Activated T-cell treated with anti-CD3 and anti-CD28 coated beads, Interleukin-2, amount 50 U/mL, for 24 hours (primary cell): ENCODE measurements around the gene PTPN3.

Experiments used
- DNase-seq: peaks from one replicate; pipeline ENCODE4 v3.0.0-alpha.2; 2020
- H3K27ac Mint-ChIP-seq: 2 replicates; pipeline ENCODE4 v1.8.0; 2020; ENCODE audit warnings: mild to moderate bottlenecking, mixed read lengths
- H3K27me3 Mint-ChIP-seq: 2 replicates; pipeline ENCODE4 v1.8.0; 2020; ENCODE audit warnings: mixed read lengths
- H3K36me3 Mint-ChIP-seq: 2 replicates; pipeline ENCODE4 v1.8.0; 2020; ENCODE audit warnings: low read depth, mixed read lengths
- H3K4me1 Mint-ChIP-seq: 2 replicates; pipeline ENCODE4 v1.8.0; 2020; ENCODE audit warnings: low read depth, mixed read lengths
- H3K4me3 Mint-ChIP-seq: 2 replicates; pipeline ENCODE4 v1.8.0; 2020; ENCODE audit warnings: mild to moderate bottlenecking, moderate library complexity, mixed read lengths
- H3K9me3 Mint-ChIP-seq: 2 replicates; pipeline ENCODE4 v1.8.0; 2020; ENCODE audit warnings: mixed read lengths

The PTPN3 gene

DNA sequence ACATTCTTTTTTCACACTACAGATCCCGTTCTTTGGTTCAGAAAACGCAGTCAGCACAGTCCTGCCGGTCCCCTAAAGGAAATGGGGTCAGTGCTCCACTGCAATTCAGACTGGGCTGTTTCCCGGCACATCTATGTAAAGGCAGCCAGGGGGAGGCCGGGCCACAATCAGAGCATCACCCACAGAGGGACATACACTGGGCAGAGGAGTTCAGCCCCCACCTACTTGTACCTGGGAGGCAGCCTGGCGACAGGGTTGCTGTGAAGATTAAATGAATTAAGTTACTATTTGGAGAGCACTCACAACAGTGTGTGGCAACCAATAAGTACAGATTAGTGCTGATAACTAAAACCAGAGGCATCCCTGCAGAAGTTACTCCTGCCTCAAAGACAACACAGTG lies 4.5 kb downstream of the PTPN3 start:
- DNase-seq: no peak
- Mint-ChIP-seq H3K27ac (no peak overlapping the region), H3K36me3 (no peaks in the 10 kb centered on the region), H3K4me1 (peaks cover 3% of the 10 kb centered on the region), H3K4me3 (no peak overlapping the region), H3K27me3 (peaks cover 42% of the 10 kb centered on the region), H3K9me3 (no peaks in the 10 kb centered on the region)

GRCh38 chr9:109491590-109491989 lies 6.5 kb downstream of the PTPN3 start:
- Mint-ChIP-seq H3K4me1 (no peaks in the 10 kb centered on the region), H3K4me3 (no peak overlapping the region), H3K36me3 (no peaks in the 10 kb centered on the region), H3K27ac (no peak overlapping the region), H3K9me3 (no peaks in the 10 kb centered on the region), H3K27me3 (peaks cover 41% of the 10 kb centered on the region)
- DNase-seq: no peak

DNA sequence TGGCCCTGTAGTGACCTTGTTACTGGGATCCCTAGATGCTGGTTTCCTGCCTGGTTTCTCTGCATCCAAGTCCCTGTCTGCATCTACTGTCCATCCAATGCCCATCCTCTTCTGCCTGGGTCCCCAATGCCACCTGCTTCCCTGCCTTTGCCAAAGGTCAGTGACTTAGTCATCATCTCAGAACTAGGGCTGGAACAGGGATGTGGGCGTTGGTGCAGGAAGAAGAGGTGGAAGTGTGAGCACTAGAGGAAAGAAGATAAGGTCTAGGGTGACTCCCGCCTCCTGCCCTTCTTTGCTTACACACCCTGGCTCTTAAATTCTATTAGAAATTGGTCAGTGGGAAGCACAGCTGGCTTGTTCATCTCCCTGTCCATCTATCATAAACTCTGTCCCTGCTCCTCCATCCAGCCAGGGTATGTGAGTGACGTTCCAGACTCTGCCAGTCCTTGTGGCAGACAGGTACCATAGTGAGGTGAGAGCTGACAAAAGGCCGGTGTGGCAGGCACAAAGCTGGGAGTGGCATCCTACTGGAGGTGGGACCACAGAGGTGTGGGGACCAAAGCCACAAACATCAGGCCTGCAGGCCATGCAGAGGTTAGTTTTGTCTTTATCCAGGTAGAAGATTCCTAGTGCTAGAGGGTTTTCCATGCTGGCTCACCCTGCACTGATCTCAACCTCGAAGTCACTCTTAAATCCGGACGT lies 9.2 kb downstream of the PTPN3 start:
- Mint-ChIP-seq H3K4me3 (no peak overlapping the region), H3K27ac (no peak overlapping the region), H3K27me3 (peaks cover 39% of the 10 kb centered on the region), H3K36me3 (no peaks in the 10 kb centered on the region), H3K4me1 (no peaks in the 10 kb centered on the region), H3K9me3 (no peaks in the 10 kb centered on the region)
- DNase-seq: no peak

- Mint-ChIP-seq H3K4me1 (no peaks in the 10 kb centered on the region), H3K27ac (no peak overlapping the region), H3K4me3 (no peak overlapping the region), H3K9me3 (no peaks in the 10 kb centered on the region), H3K36me3 (no peaks in the 10 kb centered on the region), H3K27me3 (peaks cover 42% of the 10 kb centered on the region)
- no peak for DNase-seq
These were observed 9.8 kb downstream of the PTPN3 start for GRCh38 chr9:109488351-109488750.

DNA sequence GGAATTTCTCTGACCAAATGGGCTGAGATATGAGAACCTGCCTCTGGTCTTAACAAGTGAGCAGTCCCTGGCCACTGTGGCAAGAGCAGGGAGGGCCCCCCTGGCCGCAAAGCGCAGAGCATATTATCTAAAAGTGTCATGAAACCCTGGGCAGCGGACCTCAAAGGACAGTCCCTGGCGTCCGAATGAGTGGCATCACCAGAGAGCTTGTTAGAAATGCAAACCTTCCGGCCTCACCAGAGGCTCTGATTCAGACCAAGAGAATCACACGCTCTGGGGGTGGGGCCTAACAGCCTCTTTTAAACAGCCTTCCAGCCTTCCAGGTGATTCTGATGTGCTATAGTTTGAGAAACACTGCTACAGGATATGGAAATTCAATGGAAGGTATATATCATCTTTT lies 10.9 kb downstream of the PTPN3 start:
- Mint-ChIP-seq H3K4me1 (no peaks in the 10 kb centered on the region), H3K27me3 (peaks cover 42% of the 10 kb centered on the region), H3K36me3 (no peaks in the 10 kb centered on the region), H3K4me3 (no peak overlapping the region), H3K27ac (no peak overlapping the region), H3K9me3 (no peaks in the 10 kb centered on the region)
- DNase-seq: no peak

DNA sequence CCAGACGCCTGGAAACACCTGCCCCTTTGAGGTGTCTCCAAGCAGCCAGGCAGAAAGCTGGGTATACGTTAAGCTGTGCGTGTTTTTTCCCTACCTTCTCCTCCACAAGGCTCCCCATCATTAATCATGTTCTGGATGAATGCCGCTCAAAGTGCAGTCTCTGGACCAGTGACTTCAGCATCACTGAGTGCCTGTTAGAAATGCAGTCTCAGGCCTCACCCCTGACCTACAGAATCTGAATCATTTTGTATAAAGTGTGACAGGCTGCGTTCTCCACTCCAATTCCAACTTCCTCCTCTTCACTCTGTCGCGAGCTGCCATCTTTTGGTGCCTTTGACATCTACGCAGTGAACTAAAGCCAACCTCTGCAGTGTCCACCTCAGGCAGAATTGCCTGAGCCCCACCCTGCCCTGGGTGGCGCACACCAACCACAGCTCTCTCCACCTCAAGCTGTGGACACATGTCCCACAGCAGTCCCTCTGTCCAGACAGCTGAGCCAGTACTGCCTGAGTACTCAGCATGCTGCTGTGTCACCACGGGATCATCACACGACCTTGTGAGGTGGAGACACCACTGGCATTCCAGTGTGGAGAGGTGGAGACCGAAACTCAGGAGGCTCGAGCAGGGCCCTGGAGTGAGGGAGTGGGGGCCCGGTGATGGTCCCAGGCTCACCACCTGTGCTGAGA lies 14.2 kb downstream of the PTPN3 start:
- no peaks in the 10 kb centered on the region for H3K9me3 Mint-ChIP-seq
- H3K36me3 Mint-ChIP-seq: no peaks in the 10 kb centered on the region
- DNase-seq: no peak
- H3K4me1 Mint-ChIP-seq: peaks cover 8% of the 10 kb centered on the region
- no peak overlapping the region for H3K27ac Mint-ChIP-seq
- H3K4me3 Mint-ChIP-seq: no peak overlapping the region
- peaks cover 54% of the 10 kb centered on the region for H3K27me3 Mint-ChIP-seq

GRCh38 chr9:109482391-109482916 lies 15.7 kb downstream of the PTPN3 start:
- Mint-ChIP-seq H3K9me3 (no peaks in the 10 kb centered on the region), H3K27ac (no peak overlapping the region), H3K4me3 (no peak overlapping the region), H3K4me1 (peaks cover 11% of the 10 kb centered on the region), H3K36me3 (no peaks in the 10 kb centered on the region), H3K27me3 (peaks cover 52% of the 10 kb centered on the region)
- DNase-seq: no peak

DNA sequence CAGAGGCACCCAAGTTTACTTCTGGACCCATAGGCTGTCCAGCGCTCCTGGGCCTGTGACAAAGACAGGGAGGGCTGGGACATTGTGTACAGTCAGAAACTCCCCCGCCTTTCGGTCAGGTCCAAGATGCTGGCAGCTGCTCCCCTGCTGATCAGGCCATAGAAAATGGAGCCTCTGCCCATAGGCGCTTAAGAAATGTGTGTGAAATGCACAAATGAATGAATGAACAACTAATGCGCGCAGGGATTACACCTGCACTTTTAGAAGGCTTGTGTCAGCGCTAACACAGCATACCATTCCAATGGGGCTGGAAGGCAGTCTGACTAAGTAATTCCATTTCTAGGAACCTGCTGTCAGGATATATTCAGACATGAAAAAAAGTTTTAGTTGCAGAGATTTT lies 16.3 kb downstream of the PTPN3 start:
- Mint-ChIP-seq H3K36me3 (no peaks in the 10 kb centered on the region), H3K9me3 (no peaks in the 10 kb centered on the region), H3K27me3 (peaks cover 50% of the 10 kb centered on the region), H3K4me1 (peaks cover 11% of the 10 kb centered on the region), H3K27ac (no peak overlapping the region), H3K4me3 (no peak overlapping the region)
- no peak for DNase-seq

- no peaks in the 10 kb centered on the region for H3K9me3 Mint-ChIP-seq
- peaks cover 11% of the 10 kb centered on the region for H3K4me1 Mint-ChIP-seq
- no peak overlapping the region for H3K4me3 Mint-ChIP-seq
- H3K36me3 Mint-ChIP-seq: no peaks in the 10 kb centered on the region
- no peak overlapping the region for H3K27ac Mint-ChIP-seq
- peaks cover 37% of the 10 kb centered on the region for H3K27me3 Mint-ChIP-seq
- no peak for DNase-seq
These were observed 18.3 kb downstream of the PTPN3 start for GRCh38 chr9:109479822-109480221.

- H3K4me1 Mint-ChIP-seq: peaks cover 11% of the 10 kb centered on the region
- no peak overlapping the region for H3K27ac Mint-ChIP-seq
- DNase-seq: no peak
- peaks cover 30% of the 10 kb centered on the region for H3K27me3 Mint-ChIP-seq
- H3K4me3 Mint-ChIP-seq: no peak overlapping the region
- H3K36me3 Mint-ChIP-seq: no peaks in the 10 kb centered on the region
- no peaks in the 10 kb centered on the region for H3K9me3 Mint-ChIP-seq
These were observed 19.3 kb downstream of the PTPN3 start for GRCh38 chr9:109478665-109479380.

- Mint-ChIP-seq H3K9me3 (no peaks in the 10 kb centered on the region), H3K36me3 (no peaks in the 10 kb centered on the region), H3K4me1 (peaks cover 11% of the 10 kb centered on the region), H3K4me3 (no peak overlapping the region), H3K27ac (no peak overlapping the region), H3K27me3 (peaks cover 32% of the 10 kb centered on the region)
- DNase-seq: no peak
These were observed 20.0 kb downstream of the PTPN3 start for GRCh38 chr9:109478051-109478563.

GRCh38 chr9:109477258-109478050 lies 20.7 kb downstream of the PTPN3 start:
- Mint-ChIP-seq H3K27ac (no peak overlapping the region), H3K4me1 (peaks cover 11% of the 10 kb centered on the region), H3K36me3 (no peaks in the 10 kb centered on the region), H3K4me3 (no peak overlapping the region), H3K9me3 (no peaks in the 10 kb centered on the region), H3K27me3 (peaks cover 34% of the 10 kb centered on the region)
- no peak for DNase-seq

GRCh38 chr9:109476642-109477257 lies 21.4 kb downstream of the PTPN3 start:
- no peak for DNase-seq
- H3K27ac Mint-ChIP-seq: no peak overlapping the region
- no peaks in the 10 kb centered on the region for H3K9me3 Mint-ChIP-seq
- H3K4me1 Mint-ChIP-seq: peaks cover 11% of the 10 kb centered on the region
- H3K27me3 Mint-ChIP-seq: peaks cover 36% of the 10 kb centered on the region
- no peaks in the 10 kb centered on the region for H3K36me3 Mint-ChIP-seq
- no peak overlapping the region for H3K4me3 Mint-ChIP-seq

GRCh38 chr9:109475526-109475925 lies 22.6 kb downstream of the PTPN3 start:
- Mint-ChIP-seq H3K27me3 (peaks cover 33% of the 10 kb centered on the region), H3K36me3 (no peaks in the 10 kb centered on the region), H3K27ac (no peak overlapping the region), H3K9me3 (no peaks in the 10 kb centered on the region), H3K4me3 (no peak overlapping the region), H3K4me1 (peaks cover 11% of the 10 kb centered on the region)
- DNase-seq: no peak
